ENCODE results near the gene CNOT6L. TPM values are rescaled to one million over a fixed set of nuclear protein-coding genes. Genes with fewer than 3 reads are reported as not detected.

CNOT6L gene
- total and polyA plus RNA-seq, 10 donors, result 7.0 to 122 (median 81.6) TPM

GRCh38 chr4:77676842-77677241 is 142.3 kb downstream of the CNOT6L start:
- 82 to 97% (median 91%) methylated on average over 3 of the region's 3 CpGs for WGBS, 5 donors
- Histone ChIP-seq H3K4me1 (no peaks in the 10 kb centered on the region), H3K9me3 (no peaks in the 10 kb centered on the region), H3K27me3 (replicated peaks in 1 of 7) (no peaks in the 10 kb centered on the region), H3K4me3 (no peak overlapping the region), H3K36me3 (no peaks in the 10 kb centered on the region), H3K27ac (no peak overlapping the region)
- TF ChIP-seq POLR2A (IDR thresholded peaks at IDR 0.05) (no peak), CTCF (IDR thresholded peaks at IDR 0.05 in 8 of 11, conservative IDR thresholded peaks at IDR 0.05 in 3 of 11) (no peak), POLR2AphosphoS5 (IDR thresholded peaks at IDR 0.05) (no peak)
- DNase-seq, result no peak
- intact Hi-C loops (cut with DNase I; ENCODE audit: low total_unique reads), result no loop called here

GRCh38 chr4:77671051-77671450 is 148.1 kb downstream of the CNOT6L start:
- no peak overlapping the region for H3K4me3 ChIP-seq
- TF ChIP-seq POLR2AphosphoS5 (IDR thresholded peaks at IDR 0.05) (no peak), CTCF (IDR thresholded peaks at IDR 0.05 in 8 of 11, conservative IDR thresholded peaks at IDR 0.05 in 3 of 11) (no peak), POLR2A (IDR thresholded peaks at IDR 0.05) (no peak)
- WGBS, 5 donors, result 85 to 92% (median 86%) methylated on average over 4 of the region's 4 CpGs
- H3K9me3 ChIP-seq, result no peaks in the 10 kb centered on the region
- no peaks in the 10 kb centered on the region for H3K27me3 ChIP-seq (replicated peaks in 1 of 7)
- no peak for DNase-seq
- intact Hi-C loops (cut with DNase I; ENCODE audit: low total_unique reads), result no loop called here
- H3K36me3 ChIP-seq, result no peaks in the 10 kb centered on the region
- no peak overlapping the region for H3K27ac ChIP-seq
- no peaks in the 10 kb centered on the region for H3K4me1 ChIP-seq

- Histone ChIP-seq H3K27ac (no peak overlapping the region), H3K9me3 (no peaks in the 10 kb centered on the region), H3K4me3 (no peak overlapping the region), H3K27me3 (replicated peaks in 1 of 7) (no peaks in the 10 kb centered on the region), H3K4me1 (no peaks in the 10 kb centered on the region), H3K36me3 (no peaks in the 10 kb centered on the region)
- TF ChIP-seq POLR2AphosphoS5 (IDR thresholded peaks at IDR 0.05) (no peak), POLR2A (IDR thresholded peaks at IDR 0.05) (no peak), CTCF (IDR thresholded peaks at IDR 0.05 in 8 of 11, conservative IDR thresholded peaks at IDR 0.05 in 3 of 11) (no peak)
- intact Hi-C loops (cut with DNase I; ENCODE audit: low total_unique reads), result no loop called here
- WGBS, 5 donors, result 81 to 91% (median 89%) methylated on average over 7 of the region's 7 CpGs
- no peak for DNase-seq
Observed at GRCh38 chr4:77669946-77670590, 149.1 kb downstream of the CNOT6L start.

GRCh38 chr4:77665381-77666069 is 153.6 kb downstream of the CNOT6L start:
- TF ChIP-seq POLR2AphosphoS5 (IDR thresholded peaks at IDR 0.05) (no peak), CTCF (IDR thresholded peaks at IDR 0.05 in 8 of 11, conservative IDR thresholded peaks at IDR 0.05 in 3 of 11) (no peak), POLR2A (IDR thresholded peaks at IDR 0.05) (no peak)
- H3K27me3 ChIP-seq (replicated peaks in 1 of 7), result no peaks in the 10 kb centered on the region
- no peak overlapping the region for H3K4me3 ChIP-seq
- H3K36me3 ChIP-seq, result no peaks in the 10 kb centered on the region
- peaks cover 0 to under 1% (median 0%) of the 10 kb centered on the region in 8 donors for H3K9me3 ChIP-seq
- no peak overlapping the region for H3K27ac ChIP-seq
- H3K4me1 ChIP-seq, result no peaks in the 10 kb centered on the region
- WGBS, 5 donors, result 81 to 93% (median 86%) methylated on average over 4 of the region's 4 CpGs
- intact Hi-C loops (cut with DNase I; ENCODE audit: low total_unique reads), result no loop called here
- no peak for DNase-seq

All from spleen (tissue), 11 donors.